Naive thymus-derived CD8-positive, alpha-beta T cell (primary cell): ENCODE measurements around the gene UBAP1L. TPM values are rescaled to one million over a fixed set of nuclear protein-coding genes. Genes with fewer than 3 reads are reported as not detected.
"Not testable (repeated sequence)": the region's sequence is repeated elsewhere in the genome, so short reads cannot be mapped to it uniquely, and the experiment has no call there.

Experiments used
- ATAC-seq, 2 donors: fragments of 150-1000 bp; cut with Tn5 transposase in 1 of 2; sonication (Bioruptor Pico), chemical (Tn5 transposase) in 1 of 2; 1 replicate in 1 of 2; 2 replicates in 1 of 2; pipeline ENCODE4 v1.10.0; 2021; ENCODE audit warnings: mild to moderate bottlenecking in 2 of 2, moderate library complexity in 2 of 2
- POLR2A ChIA-PET: fragments of 350-600 bp; sonication (Branson Sonifier 250); formaldehyde crosslinking; loops from one replicate; lab custom pipeline; 2021; ENCODE audit warnings: antibody characterized with exemption; lab: Charles Lee
- DNase-seq, 10 donors: peaks; one replicate each; pipeline versions ENCODE4 v3.0.0 to v3.0.0-alpha.2; 2020 to 2022
- H3K27ac Mint-ChIP-seq, 10 donors: one replicate each; pipeline ENCODE4 v1.8.0; 2020 to 2022; ENCODE audit warnings: mild to moderate bottlenecking in 10 of 10, mixed read lengths in 10 of 10, moderate library complexity in 4 of 10, inconsistent platforms in 1 of 10
- H3K27me3 Mint-ChIP-seq, 5 donors: one replicate each; pipeline ENCODE4 v1.8.0; 2021 to 2022; ENCODE audit warnings: mixed read lengths in 5 of 5
- H3K36me3 Mint-ChIP-seq, 3 donors: one replicate each; pipeline ENCODE4 v1.8.0; 2020 to 2022; ENCODE audit warnings: mixed read lengths in 3 of 3, mild to moderate bottlenecking in 2 of 3, inconsistent platforms in 1 of 3
- H3K4me1 Mint-ChIP-seq, 4 donors: one replicate each; pipeline ENCODE4 v1.8.0; 2021 to 2022; ENCODE audit warnings: mixed read lengths in 4 of 4
- H3K4me3 Mint-ChIP-seq, 10 donors: one replicate each; pipeline ENCODE4 v1.8.0; 2020 to 2022; ENCODE audit warnings: mild to moderate bottlenecking in 10 of 10, mixed read lengths in 10 of 10, moderate library complexity in 6 of 10, inconsistent platforms in 1 of 10
- H3K9me3 Mint-ChIP-seq, 9 donors: one replicate each; pipeline ENCODE4 v1.8.0; 2020 to 2022; ENCODE audit warnings: mixed read lengths in 9 of 9, mild to moderate bottlenecking in 3 of 9, inconsistent platforms in 1 of 9, moderate library complexity in 1 of 9
- polyA plus RNA-seq, 3 donors: library from polyadenylated mRNA; unstranded; fragments of 300-500 nt; fragmentation: Illumina TruSeq; gene quantifications; one replicate each; pipeline ENCODE4 v1.2.3, GENCODE V29; 2021
- total RNA-seq, 8 experiments: library from RNA in 2 of 8; stranded (reverse) in 2 of 8; gene quantifications; one replicate each; pipeline ENCODE4 v1.2.3 and lab custom pipeline; 2021 to 2026

Gene UBAP1L
- total and polyA plus RNA-seq, 5 experiments from 2014 or later: 0.20 to 16.6 (median 14.2) TPM; not detected in 2

- H3K4me3 Mint-ChIP-seq: peak overlapping the region; percentile 82 to 96 (median 86)
- ATAC-seq (peak; percentile 26 to 36), DNase-seq (peak in 5 of 10 donors; percentile 7 to 28 (median 19))
- POLR2A ChIA-PET: interaction anchor here (1.6 kb wide), 1 partner anchor 52 kb away, joined by 7 read pairs; the partner anchor contains the start of gene CLPX
- H3K36me3 Mint-ChIP-seq: peaks cover 2 to 24% (median 7%) of the 10 kb centered on the region in 3 donors
- peaks cover 16 to 46% (median 42%) of the 10 kb centered on the region in 4 donors for H3K4me1 Mint-ChIP-seq
- H3K27me3 Mint-ChIP-seq: peaks cover 0 to 2% (median 0%) of the 10 kb centered on the region in 5 donors
- peak overlapping the region in 9 of 10 donors; percentile 76 to 97 (median 88) for H3K27ac Mint-ChIP-seq
- H3K9me3 Mint-ChIP-seq: peaks cover 0 to 8% (median 2%) of the 10 kb centered on the region in 9 donors
Measured at GRCh38 chr15:65132878-65133547, 18.0 kb upstream of the UBAP1L start.

- peak overlapping the region in 9 of 10 donors; percentile 4 to 71 (median 45) for H3K4me3 Mint-ChIP-seq
- ATAC-seq (no peak), DNase-seq (no peak)
- H3K27me3 Mint-ChIP-seq: peaks cover 0 to 2% (median 0%) of the 10 kb centered on the region in 5 donors
- peaks cover 0 to 44% (median 6%) of the 10 kb centered on the region in 3 donors for H3K36me3 Mint-ChIP-seq
- POLR2A ChIA-PET: interaction anchor here (0.5 kb wide), 1 partner anchor 471 kb away, joined by 3 read pairs; no protein-coding TSS in a partner anchor
- H3K27ac Mint-ChIP-seq: peak overlapping the region in 4 of 10 donors; percentile 24 to 83 (median 53)
- no peaks in the 10 kb centered on the region for H3K9me3 Mint-ChIP-seq
- peaks cover 22 to 54% (median 47%) of the 10 kb centered on the region in 4 donors for H3K4me1 Mint-ChIP-seq
Measured at GRCh38 chr15:65130941-65131340, 15.9 kb upstream of the UBAP1L start.

GRCh38 chr15:65115542-65115941 is 542 bp upstream of the UBAP1L start:
- POLR2A ChIA-PET: no interaction called here
- ATAC-seq (no peak), DNase-seq (no peak)
- no peak overlapping the region for H3K27ac Mint-ChIP-seq
- H3K27me3 Mint-ChIP-seq: no peaks in the 10 kb centered on the region
- no peak overlapping the region for H3K4me3 Mint-ChIP-seq
- H3K9me3 Mint-ChIP-seq: no peaks in the 10 kb centered on the region
- H3K36me3 Mint-ChIP-seq: peaks cover 0 to 80% (median 11%) of the 10 kb centered on the region in 3 donors
- peaks cover 0 to 4% (median 1%) of the 10 kb centered on the region in 4 donors for H3K4me1 Mint-ChIP-seq

GRCh38 chr15:65110676-65111292 is 4.2 kb downstream of the UBAP1L start:
- Mint-ChIP-seq H3K36me3 (peaks cover 0 to 65% (median 2%) of the 10 kb centered on the region in 3 donors), H3K4me3 (no peak overlapping the region), H3K9me3 (no peaks in the 10 kb centered on the region), H3K27me3 (no peaks in the 10 kb centered on the region), H3K27ac (peak overlapping the region in 6 of 10 donors; percentile 3 to 67 (median 26)), H3K4me1 (peaks cover 0 to 5% (median under 1%) of the 10 kb centered on the region in 4 donors)
- DNase-seq: no peak
- POLR2A ChIA-PET: interaction anchor here (0.7 kb wide), 2 partner anchors 23 to 75 kb away, joined by 3 to 6 read pairs; partner anchors contain the start of gene PDCD7
- ATAC-seq: no peak

- POLR2A ChIA-PET: interaction anchor here (0.7 kb wide), 1 partner anchor 12 kb away, joined by 4 read pairs; no protein-coding TSS in a partner anchor
- H3K27ac Mint-ChIP-seq: peak overlapping the region in 2 of 10 donors; percentile 65 to 87
- peaks cover 4 to 8% (median 6%) of the 10 kb centered on the region in 4 donors for H3K4me1 Mint-ChIP-seq
- no peak overlapping the region for H3K4me3 Mint-ChIP-seq
- ATAC-seq: no peak
- DNase-seq: no peak
- H3K27me3 Mint-ChIP-seq: no peaks in the 10 kb centered on the region
- H3K36me3 Mint-ChIP-seq: peaks cover 0 to 62% (median 10%) of the 10 kb centered on the region in 3 donors
- no peaks in the 10 kb centered on the region for H3K9me3 Mint-ChIP-seq
Measured at GRCh38 chr15:65106011-65106590, 8.9 kb downstream of the UBAP1L start.

- H3K36me3 Mint-ChIP-seq: peaks cover 0 to 63% (median 10%) of the 10 kb centered on the region in 3 donors
- peaks cover 4 to 7% (median 6%) of the 10 kb centered on the region in 4 donors for H3K4me1 Mint-ChIP-seq
- H3K27me3 Mint-ChIP-seq: no peaks in the 10 kb centered on the region
- H3K27ac Mint-ChIP-seq: no peak overlapping the region
- H3K9me3 Mint-ChIP-seq: no peaks in the 10 kb centered on the region
- DNase-seq (no peak), ATAC-seq (no peak)
- POLR2A ChIA-PET: interaction anchor here (0.7 kb wide), 1 partner anchor 739 kb away, joined by 5 read pairs; no protein-coding TSS in a partner anchor
- H3K4me3 Mint-ChIP-seq: no peak overlapping the region
Measured at GRCh38 chr15:65105038-65105437, 10.0 kb downstream of the UBAP1L start.

GRCh38 chr15:65102912-65103311 is 12.1 kb downstream of the UBAP1L start:
- H3K27ac Mint-ChIP-seq: no peak overlapping the region
- H3K4me3 Mint-ChIP-seq: no peak overlapping the region
- no peaks in the 10 kb centered on the region for H3K9me3 Mint-ChIP-seq
- H3K27me3 Mint-ChIP-seq: no peaks in the 10 kb centered on the region
- no peak for DNase-seq
- ATAC-seq: no peak
- peaks cover 10 to 70% (median 14%) of the 10 kb centered on the region in 3 donors for H3K36me3 Mint-ChIP-seq
- H3K4me1 Mint-ChIP-seq: peaks cover 4 to 7% (median 5%) of the 10 kb centered on the region in 4 donors
- POLR2A ChIA-PET: no interaction called here

- ATAC-seq (no peak), DNase-seq (no peak)
- H3K27me3 Mint-ChIP-seq: no peaks in the 10 kb centered on the region
- H3K9me3 Mint-ChIP-seq: no peaks in the 10 kb centered on the region
- H3K4me3 Mint-ChIP-seq: no peak overlapping the region
- peak overlapping the region in 3 of 10 donors; percentile 19 to 69 (median 55) for H3K27ac Mint-ChIP-seq
- H3K4me1 Mint-ChIP-seq: peaks cover 4 to 7% (median 5%) of the 10 kb centered on the region in 4 donors
- POLR2A ChIA-PET: no interaction called here
- H3K36me3 Mint-ChIP-seq: peaks cover 10 to 71% (median 14%) of the 10 kb centered on the region in 3 donors
Measured at GRCh38 chr15:65101891-65102708, 12.9 kb downstream of the UBAP1L start.

- POLR2A ChIA-PET: no interaction called here
- Mint-ChIP-seq H3K27me3 (no peaks in the 10 kb centered on the region), H3K4me1 (peaks cover 4 to 7% (median 5%) of the 10 kb centered on the region in 4 donors), H3K9me3 (no peaks in the 10 kb centered on the region), H3K4me3 (no peak overlapping the region), H3K27ac (peak overlapping the region in 4 of 10 donors; percentile 17 to 69 (median 37)), H3K36me3 (peaks cover 10 to 74% (median 14%) of the 10 kb centered on the region in 3 donors)
- ATAC-seq: no peak
- DNase-seq: peak in 9 of 10 donors; percentile 6 to 41 (median 25)
Measured at GRCh38 chr15:65101411-65101890, 13.5 kb downstream of the UBAP1L start.

- H3K4me3 Mint-ChIP-seq: no peak overlapping the region
- POLR2A ChIA-PET: no interaction called here
- H3K4me1 Mint-ChIP-seq: peaks cover 4 to 7% (median 5%) of the 10 kb centered on the region in 4 donors
- no peaks in the 10 kb centered on the region for H3K9me3 Mint-ChIP-seq
- peaks cover 10 to 65% (median 14%) of the 10 kb centered on the region in 3 donors for H3K36me3 Mint-ChIP-seq
- ATAC-seq (no peak), DNase-seq (no peak)
- no peaks in the 10 kb centered on the region for H3K27me3 Mint-ChIP-seq
- H3K27ac Mint-ChIP-seq: no peak overlapping the region
Measured at GRCh38 chr15:65100442-65100841, 14.6 kb downstream of the UBAP1L start.

- DNase-seq, H3K4me1 Mint-ChIP-seq, H3K4me3 Mint-ChIP-seq, H3K27me3 Mint-ChIP-seq, POLR2A ChIA-PET, H3K9me3 Mint-ChIP-seq, H3K27ac Mint-ChIP-seq, ATAC-seq: not testable (repeated sequence)
- peaks cover 10 to 59% (median 14%) of the 10 kb centered on the region in 3 donors for H3K36me3 Mint-ChIP-seq
Measured at GRCh38 chr15:65099801-65100200, 15.2 kb downstream of the UBAP1L start.
